GM18951 (cell line): Measurements from ENCODE around the gene KLHL42.

Experiments
- POLR2A ChIP-seq: IDR thresholded peaks from 4 replicates; pipeline ENCODE4 v1.6.1; 2011; ENCODE audit warnings: mild to moderate bottlenecking; ENCODE audit not compliant: insufficient read length, insufficient read depth; ENCODE audit errors: extremely low read depth
- in situ Hi-C: fragments of 300-500 bp; cut with MboI; formaldehyde crosslinking; loops from one replicate; pipeline ENCODE4 v1.12.0; 2022; ENCODE audit warnings: low sequenced_read_pairs, mixed read lengths, inconsistent platforms; ENCODE audit not compliant: unreplicated experiment

Gene KLHL42

DNA sequence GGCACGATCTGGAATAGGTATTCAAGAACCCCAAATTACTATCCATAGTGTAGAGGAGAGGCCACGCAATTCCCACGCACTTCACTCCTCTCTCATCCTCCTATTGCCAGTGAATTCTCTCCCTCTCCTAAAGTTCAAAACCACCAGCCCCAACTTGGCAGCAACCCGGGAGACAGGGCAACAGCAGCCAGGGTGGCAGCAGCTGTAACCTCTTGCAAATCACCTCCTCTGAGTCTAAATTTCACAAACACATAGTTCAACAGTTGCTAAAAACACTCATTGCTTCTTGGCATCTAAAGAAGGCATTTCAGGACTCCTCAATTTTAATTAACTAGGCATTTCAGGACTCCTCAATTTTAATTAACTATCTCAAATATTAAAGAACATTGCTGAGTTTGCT, 37.7 kb downstream of the KLHL42 start:
- in situ Hi-C loops = no loop called here

GRCh38 chr12:27818401-27818918, 38.4 kb downstream of the KLHL42 start:
- in situ Hi-C loops = no loop called here
- TF ChIP-seq POLR2A = no peak

More for the DNA sequence above, 37.7 kb downstream of the KLHL42 start:
- TF ChIP-seq POLR2A = no peak

- TF ChIP-seq POLR2A = no peak
- in situ Hi-C loops = no loop called here
Measured at GRCh38 chr12:27820564-27820963, 40.5 kb downstream of the KLHL42 start.

GRCh38 chr12:27821259-27821973, 41.4 kb downstream of the KLHL42 start:
- in situ Hi-C loops = no loop called here

GRCh38 chr12:27822076-27822712, 42.2 kb downstream of the KLHL42 start:
- in situ Hi-C loops = no loop called here
- TF ChIP-seq POLR2A = no peak

More at GRCh38 chr12:27821259-27821973, 41.4 kb downstream of the KLHL42 start:
- TF ChIP-seq POLR2A = no peak

- no peak for TF ChIP-seq POLR2A
- in situ Hi-C loops = no loop called here
Measured at GRCh38 chr12:27823038-27823437, 43.0 kb downstream of the KLHL42 start.

GRCh38 chr12:27824126-27824842, 44.3 kb downstream of the KLHL42 start:
- in situ Hi-C loops = no loop called here
- TF ChIP-seq POLR2A = no peak

DNA sequence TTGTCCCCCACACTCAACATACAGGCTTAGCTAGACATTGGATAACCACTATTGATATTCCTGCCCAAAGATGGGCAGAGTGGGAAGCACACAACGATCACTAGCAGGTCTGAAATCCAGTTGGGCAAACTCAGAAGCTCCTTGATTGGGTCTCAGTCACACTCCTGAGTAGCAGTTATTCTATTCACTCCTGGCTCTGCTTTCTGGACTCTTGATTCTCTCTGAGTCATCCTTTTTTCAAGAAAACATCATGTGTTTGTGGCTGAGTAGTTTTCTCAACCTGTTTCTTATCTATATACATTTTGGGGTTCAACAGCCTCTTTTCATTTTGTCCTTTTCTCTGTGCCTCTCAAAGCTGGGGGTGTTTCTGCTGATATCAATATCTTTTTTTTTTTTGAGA, 46.0 kb downstream of the KLHL42 start:
- TF ChIP-seq POLR2A = no peak
- in situ Hi-C loops = no loop called here

DNA sequence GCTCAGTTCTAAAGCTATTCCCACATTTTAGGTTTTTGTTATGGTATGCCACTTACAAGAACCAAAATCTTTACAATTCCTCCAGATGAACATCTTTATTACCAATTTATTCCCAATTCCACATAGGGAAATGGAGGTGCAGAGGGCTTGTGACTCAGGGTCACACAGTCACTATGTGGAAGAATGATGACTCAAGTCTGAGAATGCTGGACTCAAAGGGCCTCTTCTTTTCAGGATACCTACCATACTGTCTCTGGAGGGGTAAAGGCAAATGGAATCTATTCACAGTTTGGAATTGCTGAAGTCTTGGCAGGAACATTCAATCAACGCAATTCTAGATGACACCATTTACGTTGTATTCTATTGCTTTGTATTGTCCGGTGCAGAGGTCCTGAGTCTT, 48.2 kb downstream of the KLHL42 start:
- no peak for TF ChIP-seq POLR2A
- in situ Hi-C loops = no loop called here

DNA sequence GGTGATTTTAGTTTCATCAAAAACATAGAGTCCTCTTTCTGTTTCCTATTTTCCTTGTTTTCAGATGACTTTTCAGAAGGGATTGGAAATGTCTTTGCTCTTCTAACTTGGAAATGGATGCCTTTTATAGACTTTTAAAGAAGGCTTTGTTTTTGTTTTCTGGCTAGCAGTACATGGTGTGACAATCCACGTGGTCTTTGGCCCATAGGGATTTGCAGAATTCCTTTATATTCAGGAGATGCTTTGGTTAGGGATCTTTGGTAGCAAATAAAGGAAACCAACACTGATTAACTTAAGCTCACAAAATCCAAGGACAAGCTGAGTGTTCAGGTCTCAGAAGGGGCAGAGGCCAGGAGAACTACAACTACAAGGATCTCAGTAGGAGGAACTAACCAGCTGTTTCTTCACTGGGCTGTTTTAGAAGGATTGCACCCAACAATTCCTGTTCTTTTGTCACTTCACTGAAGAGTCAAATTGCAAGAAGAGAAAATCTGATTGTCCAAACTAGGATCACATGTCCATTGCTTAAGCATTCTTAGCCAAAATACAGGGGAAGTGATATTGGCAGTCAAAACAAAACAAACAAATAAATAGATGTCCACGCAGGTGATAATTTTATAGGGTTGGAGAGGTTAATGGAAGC, 58.6 kb downstream of the KLHL42 start:
- no peak for TF ChIP-seq POLR2A
- in situ Hi-C loops = no loop called here

- no peak for TF ChIP-seq POLR2A
- in situ Hi-C loops = no loop called here
Measured at GRCh38 chr12:27840229-27840999, 60.4 kb downstream of the KLHL42 start.

GRCh38 chr12:27841392-27841882, 61.4 kb downstream of the KLHL42 start:
- TF ChIP-seq POLR2A = no peak
- in situ Hi-C loops = no loop called here
